ENCODE measurements around the gene HHAT. TPM values are rescaled to one million over a fixed set of nuclear protein-coding genes. Genes with fewer than 3 reads are reported as not detected.
A peak's percentile ranks its signal among the peaks of the same experiment; 100 is the strongest.

Gene HHAT
- total RNA-seq, 4 donors from 2014 or later = 4.8 to 5.9 (median 5.3) TPM

DNA sequence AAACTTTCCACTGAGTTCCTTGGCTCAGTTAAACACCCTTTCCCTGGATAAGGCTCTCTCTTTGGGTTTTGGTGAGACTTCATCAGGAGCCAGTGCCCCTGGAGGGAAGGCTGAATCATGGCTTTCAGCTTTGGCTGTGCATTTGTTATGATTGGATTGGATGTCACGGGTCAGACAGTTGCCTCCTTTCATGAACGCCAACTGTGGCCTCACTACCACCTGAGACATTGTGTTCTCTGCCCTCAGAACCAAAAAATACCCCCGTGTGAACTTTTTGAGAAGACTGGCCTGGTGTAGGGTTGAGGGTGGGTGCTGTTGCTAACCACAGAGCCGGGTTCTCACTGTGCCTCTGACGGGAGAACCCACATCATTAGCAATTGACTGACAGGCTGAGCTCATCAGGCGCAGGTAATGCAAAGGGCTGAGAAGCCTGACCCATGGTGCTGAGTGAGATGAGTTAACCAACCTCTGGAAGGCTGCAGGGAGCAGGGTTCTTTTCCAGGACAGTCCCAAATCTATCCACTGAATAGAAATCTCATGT lies 65.6 kb downstream of the HHAT start:
- Histone ChIP-seq H3K27me3 (no peaks in the 10 kb centered on the region), H3K36me3 (no peaks in the 10 kb centered on the region), H3K4me3 (no peak overlapping the region), H3K27ac (peak overlapping the region in 2 of 4 donors; percentile 1 to 65), H3K4me1 (peaks cover 0 to 24% (median 6%) of the 10 kb centered on the region in 4 donors), H3K9me3 (no peaks in the 10 kb centered on the region)
- peak; percentile 9 to 22 for DNase-seq (ENCODE audit: low spot score in 2 of 2)
- 59 to 80% methylated on average over 6 of the region's 6 CpGs for WGBS, 2 donors
- TF ChIP-seq EP300 (IDR thresholded peaks at IDR 0.05) (no peak), POLR2A (IDR thresholded peaks at IDR 0.05) (no peak)
- TF ChIP-seq, protein P1, sequence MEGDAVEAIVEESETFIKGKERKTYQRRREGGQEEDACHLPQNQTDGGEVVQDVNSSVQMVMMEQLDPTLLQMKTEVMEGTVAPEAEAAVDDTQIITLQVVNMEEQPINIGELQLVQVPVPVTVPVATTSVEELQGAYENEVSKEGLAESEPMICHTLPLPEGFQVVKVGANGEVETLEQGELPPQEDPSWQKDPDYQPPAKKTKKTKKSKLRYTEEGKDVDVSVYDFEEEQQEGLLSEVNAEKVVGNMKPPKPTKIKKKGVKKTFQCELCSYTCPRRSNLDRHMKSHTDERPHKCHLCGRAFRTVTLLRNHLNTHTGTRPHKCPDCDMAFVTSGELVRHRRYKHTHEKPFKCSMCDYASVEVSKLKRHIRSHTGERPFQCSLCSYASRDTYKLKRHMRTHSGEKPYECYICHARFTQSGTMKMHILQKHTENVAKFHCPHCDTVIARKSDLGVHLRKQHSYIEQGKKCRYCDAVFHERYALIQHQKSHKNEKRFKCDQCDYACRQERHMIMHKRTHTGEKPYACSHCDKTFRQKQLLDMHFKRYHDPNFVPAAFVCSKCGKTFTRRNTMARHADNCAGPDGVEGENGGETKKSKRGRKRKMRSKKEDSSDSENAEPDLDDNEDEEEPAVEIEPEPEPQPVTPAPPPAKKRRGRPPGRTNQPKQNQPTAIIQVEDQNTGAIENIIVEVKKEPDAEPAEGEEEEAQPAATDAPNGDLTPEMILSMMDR (IDR thresholded peaks at IDR 0.05) = no peak

- H3K4me1 ChIP-seq = peaks cover 0 to 33% (median 6%) of the 10 kb centered on the region in 4 donors
Measured at GRCh38 chr1:210396541-210396940, 67.8 kb downstream of the HHAT start.

DNA sequence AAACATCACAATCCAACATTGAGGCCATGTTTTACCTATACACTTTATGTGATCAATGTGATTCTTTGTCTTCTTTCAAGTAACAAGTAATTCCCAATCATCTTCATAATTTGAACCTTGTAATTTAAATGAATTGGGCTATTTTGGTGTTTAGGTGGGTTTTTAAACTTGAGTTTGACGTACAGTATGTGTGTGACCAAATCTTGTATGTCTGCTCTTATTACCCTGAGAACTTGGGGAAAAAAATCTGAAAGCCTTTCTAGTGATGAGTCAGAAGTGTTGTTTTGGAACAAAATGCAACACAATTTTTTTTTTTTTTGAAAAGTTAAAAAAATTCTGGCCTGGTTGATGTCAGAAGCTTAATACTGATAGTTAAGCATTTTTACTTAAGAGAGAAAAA lies 68.5 kb downstream of the HHAT start:
- Histone ChIP-seq H3K36me3 (no peaks in the 10 kb centered on the region), H3K27ac (no peak overlapping the region), H3K27me3 (no peaks in the 10 kb centered on the region), H3K4me3 (no peak overlapping the region), H3K9me3 (no peaks in the 10 kb centered on the region), H3K4me1 (peaks cover 0 to 33% (median 6%) of the 10 kb centered on the region in 4 donors)
- TF ChIP-seq EP300 (IDR thresholded peaks at IDR 0.05) = no peak
- TF ChIP-seq, protein P1 (IDR thresholded peaks at IDR 0.05) = no peak
- no peak for TF ChIP-seq POLR2A (IDR thresholded peaks at IDR 0.05)
- DNase-seq (ENCODE audit: low spot score in 2 of 2) = no peak
- WGBS, 2 donors = 64 to 83% methylated on average over 1 of the region's 1 CpG

More at GRCh38 chr1:210396541-210396940, 67.8 kb downstream of the HHAT start:
- Histone ChIP-seq H3K27ac (no peak overlapping the region), H3K9me3 (no peaks in the 10 kb centered on the region), H3K36me3 (no peaks in the 10 kb centered on the region), H3K4me3 (no peak overlapping the region), H3K27me3 (no peaks in the 10 kb centered on the region)
- TF ChIP-seq, protein P1 (IDR thresholded peaks at IDR 0.05) = no peak
- no peak for TF ChIP-seq POLR2A (IDR thresholded peaks at IDR 0.05)
- no peak for TF ChIP-seq EP300 (IDR thresholded peaks at IDR 0.05)
- 100% methylated on average over 1 of the region's 1 CpG for WGBS, 2 donors
- DNase-seq (ENCODE audit: low spot score in 2 of 2) = no peak

DNA sequence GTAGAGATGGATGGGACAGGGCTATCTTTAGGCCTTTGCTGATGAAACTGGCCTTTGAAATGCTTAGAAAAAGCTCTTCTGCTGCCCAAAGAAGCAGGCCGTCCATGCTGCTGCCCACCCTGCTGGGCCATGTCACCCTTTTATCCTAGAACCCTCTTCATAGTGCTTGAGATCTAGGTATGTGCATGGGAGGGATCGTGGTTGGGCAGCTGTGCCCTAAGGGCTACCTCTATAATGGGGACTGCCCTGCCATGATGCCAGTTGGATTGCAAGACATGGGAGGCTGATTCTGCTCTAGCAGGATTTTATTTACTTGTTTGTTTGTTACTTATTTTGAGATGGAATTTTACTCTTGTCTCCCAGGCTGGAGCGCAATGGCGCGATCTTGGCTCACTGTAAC lies 69.0 kb downstream of the HHAT start:
- no peak for DNase-seq (ENCODE audit: low spot score in 2 of 2)
- 95 to 97% methylated on average over 5 of the region's 5 CpGs for WGBS, 2 donors
- TF ChIP-seq POLR2A (IDR thresholded peaks at IDR 0.05) (no peak), EP300 (IDR thresholded peaks at IDR 0.05) (no peak)
- TF ChIP-seq, protein P1 (IDR thresholded peaks at IDR 0.05) = no peak
- no peaks in the 10 kb centered on the region for H3K27me3 ChIP-seq
- H3K36me3 ChIP-seq = no peaks in the 10 kb centered on the region
- no peak overlapping the region for H3K27ac ChIP-seq
- no peak overlapping the region for H3K4me3 ChIP-seq
- H3K4me1 ChIP-seq = peaks cover 0 to 33% (median 6%) of the 10 kb centered on the region in 4 donors
- no peaks in the 10 kb centered on the region for H3K9me3 ChIP-seq

DNA sequence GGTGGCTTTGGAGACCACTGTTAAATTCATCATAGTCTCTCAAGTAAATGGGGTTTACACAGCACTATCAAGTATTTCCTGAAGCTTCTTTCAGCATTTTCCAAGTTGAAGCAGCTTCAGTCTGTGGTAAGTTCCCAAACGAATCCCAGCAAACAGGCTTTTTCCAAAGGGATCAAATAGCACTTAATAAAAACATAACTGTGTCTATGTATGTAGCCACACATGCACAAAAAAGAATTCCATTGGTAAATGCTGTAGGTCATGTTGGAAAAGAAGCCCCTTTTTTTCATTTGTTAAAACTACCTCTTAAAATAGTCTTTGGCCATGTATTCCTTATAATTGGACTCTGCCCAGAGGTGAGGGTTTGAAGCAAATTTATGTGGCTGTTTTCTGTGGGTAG lies 69.8 kb downstream of the HHAT start:
- Histone ChIP-seq H3K9me3 (no peaks in the 10 kb centered on the region), H3K4me1 (peaks cover 0 to 28% (median 6%) of the 10 kb centered on the region in 4 donors), H3K4me3 (no peak overlapping the region), H3K27ac (no peak overlapping the region), H3K27me3 (no peaks in the 10 kb centered on the region), H3K36me3 (no peaks in the 10 kb centered on the region)
- 56 to 74% methylated on average over 1 of the region's 1 CpG for WGBS, 2 donors
- TF ChIP-seq, protein P1 (IDR thresholded peaks at IDR 0.05) = no peak
- TF ChIP-seq POLR2A (IDR thresholded peaks at IDR 0.05) (no peak), EP300 (IDR thresholded peaks at IDR 0.05) (no peak)
- DNase-seq (ENCODE audit: low spot score in 2 of 2) = no peak
